ENCODE measurements around the gene NAT9.

The NAT9 gene

GRCh38 chr17:74803971-74804370 lies 27.8 kb upstream of the NAT9 start:
- no peak for DNase-seq (ENCODE audit: extremely low read depth, low read depth)
- TF ChIP-seq CTCF (IDR thresholded peaks at IDR 0.05; ENCODE audit: low read depth, low read length), result no peak

- no peak for DNase-seq (ENCODE audit: extremely low read depth, low read depth)
- TF ChIP-seq CTCF (IDR thresholded peaks at IDR 0.05; ENCODE audit: low read depth, low read length), result no peak
Observed at GRCh38 chr17:74803388-74803930, 27.3 kb upstream of the NAT9 start.

GRCh38 chr17:74801896-74802295 lies 25.8 kb upstream of the NAT9 start:
- no peak for TF ChIP-seq CTCF (IDR thresholded peaks at IDR 0.05; ENCODE audit: low read depth, low read length)
- DNase-seq (ENCODE audit: extremely low read depth, low read depth), result no peak

GRCh38 chr17:74800531-74800930 lies 24.4 kb upstream of the NAT9 start:
- TF ChIP-seq CTCF (IDR thresholded peaks at IDR 0.05; ENCODE audit: low read depth, low read length), result no peak
- no peak for DNase-seq (ENCODE audit: extremely low read depth, low read depth)

- no peak for TF ChIP-seq CTCF (IDR thresholded peaks at IDR 0.05; ENCODE audit: low read depth, low read length)
- DNase-seq (ENCODE audit: extremely low read depth, low read depth), result no peak
Observed at GRCh38 chr17:74799097-74799496, 23.0 kb upstream of the NAT9 start.

DNA sequence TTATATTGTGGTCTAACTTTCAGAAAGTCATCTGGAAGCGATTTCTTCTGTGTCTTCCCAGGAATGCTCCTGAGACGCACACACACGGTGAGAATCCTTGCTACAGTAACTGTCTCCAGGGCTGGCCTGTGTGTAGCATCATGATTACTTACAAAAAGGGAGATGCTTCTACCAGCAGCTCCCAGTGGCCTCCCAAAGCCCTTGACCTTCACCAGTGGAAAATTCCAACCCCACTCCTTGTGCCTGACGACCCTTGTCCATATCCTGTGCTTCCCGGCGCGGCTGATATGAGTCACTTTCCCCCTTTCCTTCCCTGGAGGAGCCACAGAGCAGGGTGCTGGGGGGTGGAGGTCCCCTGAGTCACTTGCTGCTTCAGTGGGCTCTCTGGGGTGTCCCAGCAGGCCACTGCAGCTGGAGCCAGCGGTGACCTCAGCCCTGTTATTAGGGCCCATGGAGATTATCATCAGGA lies 22.1 kb upstream of the NAT9 start:
- no peak for DNase-seq (ENCODE audit: extremely low read depth, low read depth)
- no peak for TF ChIP-seq CTCF (IDR thresholded peaks at IDR 0.05; ENCODE audit: low read depth, low read length)

DNA sequence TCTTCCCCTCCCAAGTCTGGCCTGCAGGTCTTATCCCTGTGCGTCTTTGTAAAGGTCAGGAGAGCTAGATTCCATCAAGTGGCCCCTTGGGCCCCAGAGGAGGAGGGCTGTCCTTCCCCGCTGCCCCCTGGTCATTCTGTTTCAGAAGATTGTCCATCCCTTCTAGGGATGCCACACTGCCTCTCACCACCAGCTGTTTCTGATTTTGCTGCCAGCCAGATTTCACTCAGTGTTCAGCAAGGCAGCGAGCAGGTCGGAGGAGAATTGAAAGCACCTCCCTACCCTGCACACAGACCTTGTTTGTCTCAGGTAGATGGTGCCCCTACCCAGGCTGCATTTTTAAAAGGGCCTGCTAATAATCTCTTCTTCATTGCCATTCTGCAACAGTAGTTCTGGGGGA lies 21.7 kb upstream of the NAT9 start:
- DNase-seq (ENCODE audit: extremely low read depth, low read depth), result no peak
- TF ChIP-seq CTCF (IDR thresholded peaks at IDR 0.05; ENCODE audit: low read depth, low read length), result no peak
